GM19438 (cell line): ENCODE measurements around the gene GNPDA2.
"Not testable (repeated sequence)": the region's sequence is repeated elsewhere in the genome, so short reads cannot be mapped to it uniquely, and the experiment has no call there.

ENCODE experiments used
- ATAC-seq: cut with Tn5 transposase; IDR thresholded peaks from one replicate; pipeline ENCODE4 v1.9.1; 2021; ENCODE audit warnings: low read depth; ENCODE audit not compliant: unreplicated experiment

Gene GNPDA2

DNA sequence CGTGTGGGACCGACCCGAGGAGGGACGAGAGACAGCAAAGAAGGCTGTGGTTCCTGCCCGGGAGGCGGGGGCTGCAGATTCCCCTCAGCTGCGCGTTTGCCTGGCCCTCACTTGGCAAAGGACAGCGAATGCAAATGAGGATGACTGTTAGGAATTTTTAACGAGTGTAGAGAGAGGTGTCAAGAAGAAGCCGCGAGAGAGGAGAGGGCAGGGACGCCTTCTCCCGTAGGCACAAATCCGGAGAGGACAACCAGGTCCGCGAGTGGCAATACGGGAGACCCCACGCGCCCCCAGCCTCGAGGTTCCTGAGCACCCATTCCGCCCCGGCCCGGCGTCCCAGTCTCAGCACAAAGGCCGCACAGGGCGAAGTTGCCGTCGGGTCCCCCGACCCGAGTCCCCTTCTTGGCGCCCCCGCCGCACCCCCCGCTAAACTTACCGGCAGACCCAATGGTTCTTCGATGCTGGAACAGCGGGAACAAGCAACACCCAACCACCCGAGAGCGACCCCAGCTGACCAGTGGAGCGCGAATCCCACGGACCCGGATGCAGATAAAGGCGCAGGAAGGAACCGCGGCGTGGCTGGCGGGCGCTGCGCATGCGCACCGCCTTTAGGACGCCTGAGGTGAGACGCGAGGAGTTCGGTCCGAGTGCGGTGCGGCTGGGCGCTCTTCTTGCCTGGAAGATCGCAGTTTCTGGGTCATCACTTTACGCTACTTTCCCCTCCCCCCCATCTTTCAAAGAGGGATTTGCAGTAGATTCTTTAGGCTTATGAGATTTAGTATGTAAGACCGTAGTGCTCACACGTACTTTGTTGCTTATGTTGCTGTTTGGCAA is at the start of gene GNPDA2:
Gene GNPDA2 (minus strand): TSS at position 519 of the 834 bp plus-strand sequence. CDS start 4,349 bp downstream, outside the sequence.
- peak; percentile 92 for ATAC-seq

DNA sequence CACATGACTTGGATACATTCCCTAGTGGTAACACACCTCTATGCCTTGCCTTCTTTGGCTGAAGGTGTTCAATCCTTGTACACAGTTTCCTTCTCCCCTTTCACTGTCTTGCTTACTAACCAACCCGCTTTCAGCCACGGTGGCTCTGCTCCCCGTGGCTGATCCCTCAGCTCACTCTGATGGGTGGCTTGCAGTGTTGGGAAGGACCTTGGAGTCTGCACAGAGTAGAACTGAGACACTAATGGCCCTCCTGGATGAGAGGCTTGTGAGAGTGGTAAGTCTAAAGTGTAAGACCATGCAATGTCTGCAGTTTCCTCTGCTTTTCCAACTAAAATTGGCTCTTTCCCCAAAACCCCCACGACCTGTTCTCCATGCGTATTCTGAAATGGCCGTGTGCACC is 46.0 kb upstream of the GNPDA2 start:
- no peak for ATAC-seq

DNA sequence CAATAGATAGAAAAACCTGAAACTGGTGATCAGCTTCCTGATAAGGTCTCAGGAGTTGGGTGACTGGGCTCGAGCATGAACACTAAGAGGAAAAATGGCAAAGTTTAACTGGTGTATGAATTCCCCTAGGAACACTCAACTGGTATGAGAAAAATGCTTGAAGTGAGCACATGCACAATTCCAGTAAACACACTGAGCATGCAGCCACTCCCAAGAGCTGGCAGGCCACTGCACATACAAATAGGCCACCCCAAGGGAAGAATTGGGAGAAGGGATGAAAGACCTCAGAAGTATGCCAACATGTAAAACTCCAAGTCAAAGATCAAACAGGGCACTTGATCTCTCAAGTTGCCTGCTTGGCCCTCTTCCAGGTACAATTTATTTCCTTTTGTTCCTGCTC is 45.4 kb upstream of the GNPDA2 start:
- no peak for ATAC-seq

DNA sequence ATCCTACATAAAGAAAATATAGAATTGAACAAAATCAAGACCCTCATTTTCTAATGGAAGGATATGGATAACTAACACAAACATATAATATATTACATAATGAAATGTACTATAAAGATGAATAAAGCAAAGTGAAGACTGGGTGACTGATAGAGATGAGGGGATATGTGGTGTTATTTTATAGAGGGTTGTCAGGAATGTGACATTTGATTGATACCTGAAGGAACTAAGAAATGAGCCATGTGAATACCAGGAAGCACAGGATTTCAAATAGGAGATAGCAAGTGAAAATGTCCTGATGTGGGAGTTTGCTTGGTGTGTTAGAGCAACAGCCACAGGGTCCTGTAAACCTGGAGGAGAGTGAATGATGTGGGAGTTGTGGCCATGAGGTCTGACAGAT is 40.1 kb upstream of the GNPDA2 start:
- ATAC-seq = no peak

DNA sequence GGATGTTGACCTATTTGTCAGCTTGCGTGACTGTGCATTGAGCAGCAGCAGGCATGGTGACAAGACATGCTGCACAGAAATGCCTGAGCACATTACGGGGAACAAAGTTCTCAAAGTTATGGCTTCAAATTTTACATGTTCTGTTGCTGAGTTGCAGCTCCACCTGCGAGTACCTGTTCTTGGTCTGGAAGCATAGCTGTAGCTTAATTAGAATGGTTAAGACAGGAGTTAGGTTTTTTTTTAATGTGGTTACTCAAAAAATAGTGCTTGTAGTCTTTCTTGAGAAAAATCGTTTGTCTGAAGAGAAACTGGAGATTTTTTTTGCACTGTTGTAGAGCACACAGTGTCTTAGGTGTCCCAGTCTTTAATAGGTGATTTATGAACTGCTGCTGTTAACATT is 38.8 kb upstream of the GNPDA2 start:
- no peak for ATAC-seq

DNA sequence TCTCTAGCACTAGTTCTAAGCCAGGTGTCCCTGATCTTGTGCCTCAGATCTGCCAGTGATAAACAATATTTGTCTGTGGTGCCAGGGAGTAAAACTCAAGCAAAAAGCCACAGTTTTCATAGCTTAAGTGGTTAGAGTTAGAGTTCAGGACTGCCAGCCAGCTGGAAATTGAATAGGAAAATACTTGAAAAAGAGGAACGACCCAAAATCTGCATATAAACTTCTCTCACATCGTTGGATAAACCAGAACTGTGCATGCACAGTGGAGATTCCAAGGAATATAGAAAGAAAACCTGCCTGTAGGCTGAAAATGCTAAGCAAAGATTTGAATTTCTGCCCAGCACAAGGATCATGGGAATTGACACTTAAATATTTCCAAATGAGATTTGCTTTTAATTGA is 35.0 kb upstream of the GNPDA2 start:
- ATAC-seq = no peak

DNA sequence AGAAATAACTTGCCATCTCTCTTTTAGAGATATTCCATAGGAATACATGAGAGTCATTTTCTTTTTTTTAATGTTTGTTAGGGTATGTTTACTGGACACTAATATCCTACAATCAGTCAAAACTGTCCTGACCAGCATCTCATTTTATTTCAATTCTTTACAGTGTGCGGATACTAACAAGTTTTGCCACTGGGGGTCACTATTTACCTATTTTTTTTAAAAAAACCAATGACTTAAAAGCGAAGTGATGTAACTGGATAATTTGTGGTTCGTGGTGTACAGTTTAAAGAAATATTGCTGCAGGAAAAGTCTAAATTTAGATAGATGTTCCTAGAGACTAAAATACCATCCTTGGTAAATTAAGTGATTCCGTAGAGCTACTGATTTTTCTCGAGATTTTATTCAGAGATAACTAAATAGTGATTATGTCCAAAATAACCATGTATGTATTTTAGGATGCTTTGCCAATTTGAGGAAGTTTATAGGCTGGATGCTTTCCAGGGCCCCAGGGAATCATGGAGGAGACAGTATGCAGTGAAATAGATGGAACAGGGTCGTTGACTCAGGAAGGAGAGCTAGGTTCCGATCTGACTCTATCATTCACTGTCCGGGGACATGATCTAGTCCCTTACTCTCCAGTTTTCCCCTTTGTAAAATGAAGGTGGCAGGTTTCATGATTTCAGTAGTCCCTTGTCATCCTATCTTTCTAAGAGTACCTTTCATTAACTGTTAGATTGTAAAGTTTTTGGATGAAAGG is 34.0 kb upstream of the GNPDA2 start:
- peak; percentile 79 for ATAC-seq

DNA sequence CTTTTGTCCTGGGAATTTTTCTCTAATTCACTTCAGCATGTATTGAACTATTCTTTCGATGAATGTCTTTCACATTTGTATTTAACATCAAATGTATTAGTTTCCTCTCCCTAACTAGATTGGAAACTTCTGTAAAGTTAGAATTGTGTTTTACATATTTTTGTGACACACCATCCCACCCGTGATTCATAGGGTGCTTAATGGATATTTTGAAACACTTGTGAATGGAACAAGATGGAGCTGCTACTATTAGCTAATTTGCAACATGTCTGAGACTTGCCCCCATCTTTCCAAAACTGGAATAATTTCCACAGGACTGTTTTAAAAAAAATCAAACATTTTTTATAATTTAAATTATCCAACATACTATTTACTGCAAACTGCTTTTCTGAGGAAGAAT is 30.2 kb upstream of the GNPDA2 start:
- ATAC-seq = no peak

DNA sequence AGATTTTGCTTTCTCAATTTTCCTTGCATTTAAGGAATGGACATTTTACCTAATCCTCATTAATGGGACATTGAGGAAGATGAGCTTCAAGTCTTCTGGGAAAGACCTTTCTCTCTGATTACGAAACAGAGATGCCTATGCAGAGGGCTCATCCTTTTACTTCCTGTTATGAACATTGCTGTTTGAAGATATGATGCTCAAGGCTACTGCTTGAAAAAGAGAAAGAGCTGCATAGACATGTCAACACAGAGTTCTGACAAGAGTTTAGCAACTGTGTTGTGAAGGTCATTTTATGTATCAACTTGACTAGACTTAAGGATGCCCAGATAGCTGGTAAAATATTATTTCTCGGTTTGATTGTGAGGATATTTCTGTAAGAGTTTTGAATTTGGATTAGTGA is 13.8 kb upstream of the GNPDA2 start:
- ATAC-seq = no peak

DNA sequence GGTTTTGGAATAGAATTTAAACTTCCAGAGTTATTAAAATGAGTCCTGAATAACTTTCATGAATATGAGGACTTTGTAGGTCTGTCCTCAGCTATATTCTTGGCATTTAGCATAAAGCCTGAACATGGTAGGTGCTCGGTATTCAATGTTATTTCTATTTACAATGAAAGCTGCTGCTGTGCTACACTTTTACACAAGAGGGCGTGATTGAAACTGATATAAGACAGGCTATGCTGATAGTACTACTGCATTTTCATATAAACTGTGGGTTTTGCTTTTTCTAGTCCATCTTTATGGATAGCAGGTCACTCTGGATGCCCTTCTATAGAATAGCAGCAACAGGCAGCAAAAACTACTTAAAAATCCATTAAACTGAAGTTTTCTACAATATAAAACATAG is 12.3 kb upstream of the GNPDA2 start:
- ATAC-seq = no peak

DNA sequence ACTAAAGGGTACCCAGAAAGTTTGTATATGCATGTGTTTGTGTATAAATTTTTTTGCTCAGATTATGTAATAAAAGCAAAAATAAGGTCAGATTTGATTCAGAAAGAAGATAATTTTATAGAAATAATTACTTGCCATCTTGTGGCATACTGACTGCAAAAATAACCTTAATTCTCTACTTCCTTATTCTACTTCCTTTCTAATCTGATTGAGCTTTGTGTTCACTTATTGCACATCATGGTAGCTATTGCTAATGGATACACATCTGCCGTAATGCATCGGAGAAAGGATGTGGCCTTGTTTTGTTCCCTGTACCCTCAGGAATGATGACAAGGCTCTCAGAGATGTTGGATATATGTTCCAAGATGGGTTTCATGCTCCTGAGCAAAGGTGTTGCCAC is 10.5 kb upstream of the GNPDA2 start:
- no peak for ATAC-seq

DNA sequence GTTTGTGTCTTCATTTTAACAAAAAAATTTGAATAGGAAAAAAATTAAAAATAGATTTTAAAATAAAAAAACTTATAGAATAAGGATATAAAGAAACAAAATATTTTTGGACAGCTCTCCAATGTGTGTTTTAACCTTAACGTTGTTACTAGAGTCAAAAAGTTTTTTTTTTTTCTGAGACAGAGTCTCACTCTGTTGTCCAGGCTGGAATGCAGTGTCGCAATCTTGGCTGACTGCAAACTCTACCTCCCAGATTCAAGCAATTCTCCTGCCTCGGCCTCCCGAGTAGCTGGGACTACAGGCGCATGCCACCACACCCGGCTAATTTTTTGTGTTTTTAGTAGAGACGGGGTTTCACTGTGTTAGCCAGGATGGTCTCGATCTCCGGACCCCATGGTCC is 2.3 kb upstream of the GNPDA2 start:
- not testable (repeated sequence) for ATAC-seq

DNA sequence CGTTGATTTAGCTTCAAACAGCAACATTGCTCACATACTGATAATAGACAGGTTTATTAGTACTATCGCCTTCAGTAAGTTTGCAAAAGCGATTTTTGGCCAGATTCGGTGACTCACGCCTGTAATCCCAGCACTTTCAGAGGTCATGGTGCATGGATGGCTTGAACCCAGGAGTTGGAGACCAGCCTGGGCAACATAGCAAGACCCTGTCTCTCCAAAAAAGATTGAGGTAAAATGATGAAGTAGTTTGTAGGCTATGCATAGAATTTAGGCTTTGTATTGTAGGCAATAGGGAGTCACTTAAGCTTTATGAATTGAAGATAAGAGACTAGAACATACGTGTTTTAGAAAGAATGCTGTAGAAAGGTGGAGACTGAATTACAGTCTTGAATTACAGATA is 1.1 kb upstream of the GNPDA2 start:
- ATAC-seq = no peak

DNA sequence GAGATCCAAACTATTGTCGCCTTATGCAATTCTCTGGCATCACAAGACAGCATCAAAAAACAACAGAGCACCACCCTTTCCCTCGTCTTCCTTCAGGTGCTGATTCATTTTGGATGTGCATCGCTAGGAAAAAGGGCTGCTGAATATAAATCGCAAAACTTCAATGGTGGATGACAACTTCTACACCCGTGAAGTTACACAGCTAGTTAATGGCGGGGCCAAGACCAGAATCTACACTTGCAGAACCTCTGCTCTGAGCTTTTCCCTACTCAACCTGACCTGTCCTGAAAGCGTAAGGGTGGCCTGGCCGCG is 674 bp downstream of the GNPDA2 start:
- ATAC-seq = no peak

DNA sequence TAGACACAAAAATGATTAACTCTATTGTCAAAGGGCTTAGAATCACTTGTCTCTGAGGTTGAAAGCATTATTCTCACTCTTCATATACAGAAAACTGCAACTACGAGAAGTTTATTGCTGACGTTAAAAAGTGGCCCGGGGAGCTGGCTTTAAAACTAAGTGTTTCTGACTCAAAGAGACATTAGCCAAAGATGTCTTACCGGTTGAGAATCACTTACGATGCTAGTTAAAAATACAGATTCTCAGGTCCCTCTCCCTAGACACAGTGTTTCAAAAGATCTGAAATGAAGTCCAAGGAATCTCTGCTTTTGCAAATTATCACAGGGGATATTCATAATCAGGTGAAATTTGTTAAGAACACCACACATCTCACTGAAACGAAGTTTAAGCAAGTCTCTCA is 1.2 kb downstream of the GNPDA2 start:
- no peak for ATAC-seq

DNA sequence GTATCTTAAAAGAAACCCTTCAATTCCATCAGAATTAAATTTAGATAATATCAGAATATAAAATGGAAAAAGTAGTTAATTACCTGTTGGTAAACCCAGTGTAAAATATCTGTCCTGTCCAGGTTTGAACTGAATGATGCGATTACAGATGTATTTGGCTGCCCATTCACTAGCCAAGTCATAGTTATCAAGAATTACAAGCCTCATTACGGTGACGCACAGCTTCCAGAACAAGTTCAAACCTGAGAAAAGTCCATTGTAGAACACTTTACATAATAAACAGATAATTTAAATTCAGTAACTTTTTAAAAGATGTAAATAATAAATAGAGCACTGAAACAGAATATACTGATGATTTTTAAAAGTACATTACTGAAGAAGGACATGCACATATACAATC is 4.4 kb downstream of the GNPDA2 start:
- no peak for ATAC-seq

DNA sequence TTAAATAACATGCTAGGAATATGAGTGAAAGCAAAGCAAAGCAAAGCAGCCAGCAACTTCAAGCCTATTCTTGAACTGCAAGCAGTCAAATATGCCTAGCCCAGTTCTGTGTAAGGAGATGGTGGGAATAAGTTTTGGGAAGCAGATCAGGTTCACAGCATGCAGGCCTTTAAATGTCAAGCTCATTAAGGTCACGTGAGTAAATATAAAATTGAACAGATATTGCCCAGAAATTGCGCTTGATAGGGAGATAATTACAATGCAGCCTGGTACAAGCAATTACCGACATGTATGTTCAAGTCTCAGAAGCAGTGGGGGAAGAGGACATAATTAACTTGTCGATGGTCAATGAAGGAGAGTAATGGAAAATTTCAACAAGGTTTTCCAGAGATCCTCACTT is 6.0 kb downstream of the GNPDA2 start:
- ATAC-seq = no peak

DNA sequence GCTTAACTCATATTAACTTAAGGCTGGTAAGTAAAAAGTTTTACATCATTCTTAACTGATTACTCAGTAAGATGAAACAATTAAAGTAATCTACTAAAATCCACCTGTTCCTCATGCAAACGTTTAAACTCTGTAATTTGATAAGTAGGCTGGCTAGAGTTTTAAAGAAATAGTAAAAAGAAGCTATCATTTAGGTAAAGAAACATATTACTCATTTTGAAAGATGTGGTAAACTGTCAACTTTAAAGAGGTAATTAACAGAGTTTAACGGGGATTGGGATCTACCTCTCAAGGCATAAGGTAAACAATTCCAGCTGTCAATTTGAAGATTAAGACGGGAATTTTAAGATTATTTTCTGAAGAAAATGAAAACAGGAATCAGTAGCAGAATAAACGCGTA is 9.8 kb downstream of the GNPDA2 start:
- ATAC-seq = no peak

DNA sequence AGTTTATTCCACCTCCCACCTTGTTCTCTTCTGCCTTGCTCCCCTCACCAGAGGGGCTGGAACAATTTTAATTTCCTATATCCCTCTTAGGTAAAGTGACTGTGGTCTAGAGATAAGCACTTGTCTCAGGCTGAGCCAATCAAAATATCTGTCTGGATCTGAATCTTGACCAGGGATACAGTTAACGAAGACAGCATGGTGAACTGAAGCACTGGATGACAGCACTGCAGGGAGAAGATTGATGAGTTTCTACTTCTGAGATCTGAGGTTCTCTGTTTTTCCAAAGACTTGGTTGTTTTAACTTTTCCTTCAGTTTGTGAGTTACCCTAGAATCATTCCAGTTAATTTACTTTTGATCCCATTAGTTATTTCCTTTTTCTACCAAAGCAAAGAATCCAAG is 13.2 kb downstream of the GNPDA2 start:
- no peak for ATAC-seq

DNA sequence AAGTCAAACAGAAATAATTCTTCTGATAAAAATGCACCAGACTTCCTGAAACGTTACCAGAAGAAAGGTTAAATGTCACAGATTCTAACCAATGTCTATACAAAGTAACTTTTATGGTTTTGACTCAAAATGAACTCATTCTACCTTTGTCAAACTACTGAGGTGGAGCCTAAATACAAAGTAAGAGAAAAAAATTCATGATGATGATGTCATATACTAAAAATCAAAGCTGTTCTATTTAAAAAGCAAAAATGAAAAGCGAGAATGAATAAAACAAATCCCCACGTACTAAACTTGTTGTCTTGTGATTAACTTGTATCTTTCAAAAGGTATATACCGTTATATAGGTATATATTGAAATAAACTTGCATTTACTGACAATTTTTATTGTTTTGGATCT is 21.7 kb downstream of the GNPDA2 start:
- ATAC-seq = no peak

DNA sequence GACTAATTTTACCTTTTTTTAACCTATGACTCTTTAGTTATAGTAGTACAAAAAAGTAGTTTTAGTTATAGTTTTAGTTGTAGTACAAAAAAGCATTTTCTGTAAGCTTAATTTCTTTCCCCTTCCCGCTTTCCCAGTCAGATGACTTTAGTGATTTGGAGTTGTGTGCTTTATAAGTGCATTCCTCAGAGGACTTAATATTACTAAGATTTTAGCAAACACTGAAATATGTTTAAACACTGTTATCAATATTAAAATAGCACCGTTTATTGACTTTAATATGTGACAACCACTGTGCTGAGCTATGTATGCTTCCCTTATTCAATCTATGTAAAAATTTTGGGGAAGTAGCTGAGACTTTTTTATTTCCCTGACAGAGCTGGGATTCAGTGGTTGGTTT is 25.3 kb downstream of the GNPDA2 start:
- no peak for ATAC-seq

DNA sequence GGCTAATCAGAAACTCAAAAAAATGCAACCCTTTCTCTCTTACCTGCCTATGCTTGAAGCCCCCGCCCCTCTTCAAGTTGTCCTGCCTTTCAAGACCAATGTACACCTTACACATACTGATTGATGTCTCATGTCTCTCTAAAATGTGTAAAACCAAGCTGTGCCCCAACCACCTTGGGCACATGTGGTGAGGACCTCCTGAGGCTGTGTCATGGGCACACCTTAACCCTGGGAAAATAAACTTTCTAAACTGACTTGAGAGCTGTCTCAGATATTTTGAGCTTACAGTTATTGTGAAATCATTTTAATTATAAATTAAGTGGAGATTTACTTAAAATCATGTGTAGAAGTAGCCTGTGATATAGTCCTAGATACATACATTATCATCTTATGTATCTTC is 25.9 kb downstream of the GNPDA2 start:
- no peak for ATAC-seq
